HepG2 (cell line): Measurements from ENCODE around the gene MSI2. TPM values are rescaled to one million over a fixed set of nuclear protein-coding genes. Genes with fewer than 3 reads are reported as not detected.

ENCODE experiments used
- ATF1 ChIP-seq: IDR thresholded peaks from 2 replicates; pipeline ENCODE4 v1.6.1; 2016; ENCODE audit warnings: mild to moderate bottlenecking, control low read depth
- BRD4 ChIP-seq: sonication (generic); formaldehyde crosslinking; IDR thresholded peaks from 2 replicates; pipeline ENCODE4 v1.4.0; 2020; ENCODE audit warnings: missing genetic modification reagents
- CCDC6 ChIP-seq: sonication (generic); formaldehyde crosslinking; IDR thresholded peaks from 2 replicates; pipeline ENCODE4 v1.8.1; 2022; ENCODE audit warnings: mild to moderate bottlenecking, missing genetic modification reagents, moderate library complexity
- ERF ChIP-seq: IDR thresholded peaks from 2 replicates; pipeline ENCODE4 v1.6.1; 2018; ENCODE audit warnings: missing biosample characterization, missing genetic modification reagents
- GTF3A ChIP-seq: sonication (generic); formaldehyde crosslinking; conservative IDR thresholded peaks from 2 replicates; pipeline ENCODE4 v1.4.0; 2020; ENCODE audit warnings: mild to moderate bottlenecking, missing genetic modification reagents
- ONECUT2 ChIP-seq: sonication (generic); formaldehyde crosslinking; IDR thresholded peaks from 2 replicates; pipeline ENCODE4 v1.4.0; 2020; ENCODE audit warnings: missing genetic modification reagents
- PATZ1 ChIP-seq: sonication (generic); formaldehyde crosslinking; IDR thresholded peaks from 2 replicates; pipeline ENCODE4 v1.4.0; 2020; ENCODE audit warnings: missing genetic modification reagents
- PLRG1 ChIP-seq: fragments of 450-650 bp; conservative IDR thresholded peaks from 2 replicates; pipeline ENCODE4 v1.6.1; 2016
- RAD51 ChIP-seq: fragments of 450-650 bp; IDR thresholded peaks from 2 replicates; pipeline ENCODE4 v1.6.1; 2016; ENCODE audit warnings: borderline replicate concordance
- RERE ChIP-seq: IDR thresholded peaks from 2 replicates; pipeline ENCODE4 v1.6.1; 2016; ENCODE audit warnings: low read depth, missing genetic modification reagents, missing compliant biosample characterization
- SIN3B ChIP-seq: fragments of 150-350 bp; IDR thresholded peaks from 2 replicates; pipeline ENCODE4 v1.6.1; 2014; ENCODE audit warnings: low read length
- SNAI1 ChIP-seq: sonication (generic); formaldehyde crosslinking; IDR thresholded peaks from 2 replicates; pipeline ENCODE4 v1.5.0; 2020; ENCODE audit warnings: mild to moderate bottlenecking, missing genetic modification reagents, borderline replicate concordance
- STAT5B ChIP-seq: sonication (generic); formaldehyde crosslinking; IDR thresholded peaks from 2 replicates; pipeline ENCODE4 v1.4.0; 2020; ENCODE audit warnings: missing genetic modification reagents
- TGIF2 ChIP-seq: IDR thresholded peaks from 2 replicates; pipeline ENCODE4 v1.6.1; 2016; ENCODE audit warnings: control low read depth, missing compliant biosample characterization
- ZBTB3 ChIP-seq: sonication (generic); formaldehyde crosslinking; IDR thresholded peaks from 2 replicates; pipeline ENCODE4 v1.4.0; 2020; ENCODE audit warnings: low read depth, mild to moderate bottlenecking, moderate library complexity, missing genetic modification reagents, borderline replicate concordance
- ZBTB7B ChIP-seq: sonication (generic); formaldehyde crosslinking; IDR thresholded peaks from 2 replicates; pipeline ENCODE4 v1.4.0; 2020; ENCODE audit warnings: missing genetic modification reagents
- ZNF331 ChIP-seq: sonication (generic); formaldehyde crosslinking; IDR thresholded peaks from 2 replicates; pipeline ENCODE4 v1.4.0; 2020; ENCODE audit warnings: missing genetic modification reagents
- ZNF496 ChIP-seq: sonication (generic); formaldehyde crosslinking; IDR thresholded peaks from 2 replicates; pipeline ENCODE4 v1.8.1; 2023; ENCODE audit warnings: mild to moderate bottlenecking, moderate library complexity, missing genetic modification reagents; ENCODE audit not compliant: insufficient replicate concordance
- ZNF572 ChIP-seq: sonication (generic); formaldehyde crosslinking; IDR thresholded peaks from 2 replicates; pipeline ENCODE4 v1.5.1; 2020; ENCODE audit warnings: mild to moderate bottlenecking, missing genetic modification reagents
- ZNF710 ChIP-seq: sonication (generic); formaldehyde crosslinking; IDR thresholded peaks from 2 replicates; pipeline ENCODE4 v1.5.0; 2020; ENCODE audit warnings: mild to moderate bottlenecking, missing genetic modification reagents, borderline replicate concordance
- ZNF761 ChIP-seq: sonication (generic); formaldehyde crosslinking; conservative IDR thresholded peaks from 2 replicates; pipeline ENCODE4 v1.4.0; 2020; ENCODE audit warnings: mild to moderate bottlenecking, missing genetic modification reagents
- ZNF777 ChIP-seq: sonication (generic); formaldehyde crosslinking; IDR thresholded peaks from 2 replicates; pipeline ENCODE4 v1.4.0; 2020; ENCODE audit warnings: missing genetic modification reagents
- ZNF879 ChIP-seq: sonication (generic); formaldehyde crosslinking; IDR thresholded peaks from 2 replicates; pipeline ENCODE4 v1.8.1; 2023; ENCODE audit warnings: missing genetic modification reagents
- polyA plus RNA-seq, 8 experiments: library from polyadenylated mRNA; depleted of rRNA in 3 of 8; stranded (reverse) in 7 of 8; unstranded in 1 of 8; fragments of >200 nt; fragmentation: Illumina TruSeq in 4 of 8; extraction: Trizol in 4 of 8; gene quantifications; 2 replicates each; pipeline versions ENCODE4 v1.2.1 to v1.2.3, GENCODE V29; 2011 to 2016; ENCODE audit warnings: low read depth in 4 of 8, missing spikeins in 1 of 8, mixed read lengths in 1 of 8; ENCODE audit not compliant: insufficient read depth in 1 of 8
- total RNA-seq, 5 experiments: library from RNA; depleted of rRNA; stranded (reverse); fragments of >200 nt; fragmentation: Illumina TruSeq; extraction: Trizol; gene quantifications; 2 replicates each; pipeline ENCODE4 v1.2.3, GENCODE V29; 2016; ENCODE audit warnings: low read depth in 1 of 5

The MSI2 gene
- total and polyA plus RNA-seq, 2 of the 13 experiments (the other 11 are each of a cell fraction or from before 2014, with no cell fraction given): 77.5 to 78.4 TPM

GRCh38 chr17:57255776-57256681 lies at the start of gene MSI2 (continued):
- TF ChIP-seq ZNF710 (CRISPR knock-in tag) (no peak), CCDC6 (CRISPR knock-in tag) (no peak), ATF1 (CRISPR knock-in tag) (no peak), ZNF331 (CRISPR knock-in tag) (no peak; the same call in 1 of the 2 replicates), ZNF572 (CRISPR knock-in tag) (no peak), GTF3A (no peak), ZBTB3 (CRISPR knock-in tag) (no peak), RAD51 (no peak), SIN3B (no peak), ZNF761 (no peak), ZNF496 (CRISPR knock-in tag) (no peak), ONECUT2 (CRISPR knock-in tag) (no peak), ZBTB7B (CRISPR knock-in tag) (peak; percentile 92), SNAI1 (CRISPR knock-in tag) (no peak), PLRG1 (no peak), STAT5B (no peak), BRD4 (CRISPR knock-in tag) (no peak), PATZ1 (CRISPR knock-in tag) (peak; percentile 84; the same call in 1 of the 2 replicates), RERE (CRISPR knock-in tag) (no peak), ZNF777 (CRISPR knock-in tag) (no peak), ERF (no peak), TGIF2 (CRISPR knock-in tag) (no peak), ZNF879 (no peak)
